H1 (cell line): Measurements from ENCODE around the gene IQCE. TPM values are rescaled to one million over a fixed set of nuclear protein-coding genes. Genes with fewer than 3 reads are reported as not detected.

Experiments
- CTCF ChIA-PET: fragments of 300-600 bp; sonication (Branson Sonifier 250); formaldehyde crosslinking; loops from one replicate; lab custom pipeline; 2021; ENCODE audit not compliant: partially characterized antibody; lab: Charles Lee
- POLR2A ChIA-PET: fragments of 300-600 bp; sonication (Branson Sonifier 250); formaldehyde crosslinking; loops from one replicate; lab custom pipeline; 2021; ENCODE audit warnings: inconsistent platforms; ENCODE audit not compliant: partially characterized antibody; lab: Charles Lee
- DNase-seq, 2 experiments: peaks; one replicate each; pipeline versions ENCODE4 v3.0.0 to v3.0.0-alpha.2; 2010 to 2022; ENCODE audit warnings: low spot score in 2 of 2, low read depth in 1 of 2, mixed read lengths in 1 of 2
- FAIRE-seq: peaks from 2 replicates; lab custom pipeline; 2011; peaks lifted over from hg19 to GRCh38; lab: Jason Lieb, UNC
- H2AFZ ChIP-seq: 2 replicates; pipeline ENCODE4 v1.8.1; 2012; ENCODE audit warnings: low read length, inconsistent platforms
- H2AK5ac ChIP-seq: 2 replicates; pipeline ENCODE4 v1.6.1; 2013; ENCODE audit warnings: low read depth, low read length
- H2BK120ac ChIP-seq: replicated peaks from 2 replicates; pipeline ENCODE3; 2013; ENCODE audit warnings: low read depth, low read length, inconsistent platforms
- H2BK12ac ChIP-seq: 2 replicates; pipeline ENCODE4 v1.6.1; 2013; ENCODE audit warnings: low read depth, low read length
- H2BK15ac ChIP-seq: 2 replicates; pipeline ENCODE4 v1.6.1; 2013; ENCODE audit warnings: low read length
- H2BK20ac ChIP-seq: 2 replicates; pipeline ENCODE4 v1.6.1; 2013; ENCODE audit warnings: low read length
- H2BK5ac ChIP-seq: 2 replicates; pipeline ENCODE4 v1.6.1; 2013; ENCODE audit warnings: low read depth, low read length
- H3K14ac ChIP-seq: 2 replicates; pipeline ENCODE4 v1.6.1; 2013; ENCODE audit warnings: inconsistent platforms; ENCODE audit not compliant: insufficient read length
- H3K18ac ChIP-seq: 2 replicates; pipeline ENCODE4 v1.6.1; 2013; ENCODE audit warnings: low read length; ENCODE audit errors: extremely low read depth
- H3K23ac ChIP-seq: 2 replicates; pipeline ENCODE4 v1.6.1; 2013; ENCODE audit warnings: inconsistent platforms; ENCODE audit not compliant: insufficient read length
- H3K23me2 ChIP-seq: 2 replicates; pipeline ENCODE4 v1.6.1; 2013; ENCODE audit warnings: low read depth, low read length
- H3K27ac ChIP-seq: 2 replicates; pipeline ENCODE4 v1.6.1; 2011; ENCODE audit warnings: low read depth, low read length, inconsistent platforms
- H3K27me3 ChIP-seq, 4 experiments: replicated peaks in 1 of 4; 1 replicate in 1 of 4; 2 replicates in 3 of 4; pipeline versions ENCODE4 v1.6.1 to v1.8.1; 2011 to 2013; ENCODE audit warnings: low read length in 3 of 4, mild to moderate bottlenecking in 3 of 4, inconsistent platforms in 2 of 4, mixed read lengths in 2 of 4, moderate library complexity in 1 of 4; ENCODE audit not compliant: control insufficient read depth in 3 of 4, insufficient read depth in 3 of 4; ENCODE audit errors: extremely low read depth in 1 of 4
- H3K36me3 ChIP-seq, 4 experiments: 2 replicates each; pipeline versions ENCODE4 v1.6.1 to v1.8.1; 2011 to 2013; ENCODE audit warnings: mild to moderate bottlenecking in 4 of 4, low read length in 3 of 4, moderate library complexity in 2 of 4, control low read depth in 1 of 4, inconsistent platforms in 1 of 4; ENCODE audit not compliant: insufficient read depth in 4 of 4, control insufficient read depth in 2 of 4
- H3K4ac ChIP-seq: replicated peaks from 2 replicates; pipeline ENCODE3; 2013; ENCODE audit warnings: low read length, low read depth, mixed read lengths, inconsistent platforms; ENCODE audit not compliant: insufficient read length
- H3K4me1 ChIP-seq, 4 experiments: replicated peaks in 1 of 4; 1 replicate in 1 of 4; 2 replicates in 3 of 4; pipeline versions ENCODE4 v1.6.1 to v1.8.1; 2011 to 2013; ENCODE audit warnings: low read length in 3 of 4, inconsistent platforms in 2 of 4, mixed read lengths in 1 of 4; ENCODE audit not compliant: insufficient read depth in 4 of 4, control insufficient read depth in 3 of 4
- H3K4me2 ChIP-seq, 2 experiments: 2 replicates each; pipeline versions ENCODE4 v1.6.1 to v1.8.1; 2011 to 2013; ENCODE audit warnings: low read depth in 2 of 2, low read length in 2 of 2, control low read depth in 1 of 2, inconsistent platforms in 1 of 2, mild to moderate bottlenecking in 1 of 2; ENCODE audit not compliant: insufficient read depth in 1 of 2
- H3K4me3 ChIP-seq, 4 experiments: fragments of 200-600, 300-600 bp in 1 of 4; sonication (generic), shearing (Covaris generic), sonication (Bioruptor Twin) in 1 of 4; 2 replicates each; pipeline versions ENCODE4 v1.5.1 to v1.8.1; 2011 to 2016; ENCODE audit warnings: low read length in 4 of 4, low read depth in 3 of 4, control low read depth in 2 of 4, inconsistent platforms in 2 of 4, mild to moderate bottlenecking in 2 of 4, mixed read lengths in 1 of 4, moderate library complexity in 1 of 4; ENCODE audit not compliant: insufficient read depth in 2 of 4; ENCODE audit errors: extremely low read depth in 1 of 4
- H3K56ac ChIP-seq: replicated peaks from 2 replicates; pipeline ENCODE3; 2013; ENCODE audit warnings: low read depth, mild to moderate bottlenecking, mixed read lengths, low read length, inconsistent platforms; ENCODE audit not compliant: insufficient read length
- H3K79me1 ChIP-seq: 2 replicates; pipeline ENCODE4 v1.6.1; 2013; ENCODE audit warnings: low read depth, low read length, control low read depth
- H3K79me2 ChIP-seq, 2 experiments: 2 replicates each; pipeline versions ENCODE4 v1.6.1 to v1.8.1; 2012 to 2013; ENCODE audit warnings: low read length in 2 of 2, mild to moderate bottlenecking in 2 of 2, inconsistent platforms in 1 of 2; ENCODE audit not compliant: insufficient read depth in 2 of 2, control insufficient read depth in 1 of 2
- H3K9ac ChIP-seq, 4 experiments: replicated peaks in 1 of 4; 1 replicate in 1 of 4; 2 replicates in 3 of 4; pipeline versions ENCODE4 v1.6.1 to v1.8.1; 2011 to 2013; ENCODE audit warnings: low read depth in 3 of 4, low read length in 3 of 4, control low read depth in 2 of 4, mild to moderate bottlenecking in 2 of 4, moderate library complexity in 2 of 4, inconsistent platforms in 1 of 4; ENCODE audit errors: extremely low read depth in 1 of 4
- H3K9me3 ChIP-seq, 2 experiments: 2 replicates each; pipeline versions ENCODE4 v1.6.1 to v1.8.1; 2012 to 2013; ENCODE audit warnings: mild to moderate bottlenecking in 2 of 2, moderate library complexity in 2 of 2, control low read depth in 1 of 2, inconsistent platforms in 1 of 2, low read depth in 1 of 2, low read length in 1 of 2, mixed read lengths in 1 of 2; ENCODE audit not compliant: insufficient read depth in 2 of 2
- H4K20me1 ChIP-seq, 2 experiments: replicated peaks in 1 of 2; 2 replicates each; pipeline versions ENCODE3 to v1.8.1; 2011 to 2013; ENCODE audit warnings: inconsistent platforms in 2 of 2, low read length in 2 of 2, mild to moderate bottlenecking in 1 of 2; ENCODE audit not compliant: insufficient read depth in 2 of 2, control insufficient read depth in 1 of 2
- H4K5ac ChIP-seq: 2 replicates; pipeline ENCODE4 v1.6.1; 2013; ENCODE audit warnings: low read length, low read depth, mixed read lengths, inconsistent platforms; ENCODE audit not compliant: insufficient read length
- H4K8ac ChIP-seq: 2 replicates; pipeline ENCODE4 v1.8.0; 2013; ENCODE audit warnings: mild to moderate bottlenecking, moderate library complexity, low read length, inconsistent platforms; ENCODE audit not compliant: insufficient read depth; ENCODE audit errors: extremely low read depth
- H4K91ac ChIP-seq: replicated peaks from 2 replicates; pipeline ENCODE3; 2013; ENCODE audit warnings: low read length, mixed read lengths, inconsistent platforms; ENCODE audit not compliant: insufficient read length
- BCL11A ChIP-seq, 2 experiments: IDR thresholded peaks; one replicate each; pipeline ENCODE4 v1.6.1; 2011; ENCODE audit warnings: low read depth in 2 of 2, low read length in 2 of 2, mild to moderate bottlenecking in 2 of 2
- CHD1 ChIP-seq: IDR thresholded peaks from 2 replicates; pipeline ENCODE4 v1.6.1; 2012; ENCODE audit warnings: low read depth, low read length, improper control_type of control experiment
- CHD2 ChIP-seq: IDR thresholded peaks from 2 replicates; pipeline ENCODE4 v1.6.1; 2012; ENCODE audit warnings: low read length, improper control_type of control experiment
- EGR1 ChIP-seq: IDR thresholded peaks from 2 replicates; pipeline ENCODE4 v1.6.1; 2011; ENCODE audit warnings: low read depth, low read length, borderline replicate concordance
- GABPA ChIP-seq: IDR thresholded peaks from 2 replicates; pipeline ENCODE4 v1.6.1; 2011; ENCODE audit warnings: mild to moderate bottlenecking, low read length, moderate library complexity, borderline replicate concordance; ENCODE audit not compliant: insufficient read depth
- JUN ChIP-seq: IDR thresholded peaks from 2 replicates; pipeline ENCODE4 v1.6.1; 2011; ENCODE audit warnings: low read depth, mild to moderate bottlenecking, improper control_type of control experiment, low read length
- NANOG ChIP-seq: IDR thresholded peaks from 2 replicates; pipeline ENCODE4 v1.6.1; 2011; ENCODE audit warnings: low read length, low read depth, mild to moderate bottlenecking, inconsistent platforms; ENCODE audit not compliant: insufficient read depth, poor library complexity, severe bottlenecking
- POLR2AphosphoS5 ChIP-seq: IDR thresholded peaks from 2 replicates; pipeline ENCODE4 v1.6.1; 2011; ENCODE audit warnings: low read depth, low read length
- POU5F1 ChIP-seq: IDR thresholded peaks from 2 replicates; pipeline ENCODE4 v1.6.1; 2011; ENCODE audit warnings: low read depth, mild to moderate bottlenecking, low read length, moderate library complexity
- RNF2 ChIP-seq: fragments of 200-900, 300-1000 bp; sonication (generic); IDR thresholded peaks from 2 replicates; pipeline ENCODE4 v1.7.1; 2016; ENCODE audit warnings: borderline replicate concordance, low read depth, mild to moderate bottlenecking, antibody characterized with exemption, low read length; ENCODE audit not compliant: poor library complexity, severe bottlenecking; ENCODE audit errors: missing control alignments
- ZNF274 ChIP-seq: IDR thresholded peaks from 2 replicates; pipeline ENCODE4 v1.7.0; 2012; ENCODE audit warnings: low read length, borderline replicate concordance; ENCODE audit errors: extremely low read depth
- WGBS, 2 experiments: shearing (Covaris generic) in 1 of 2; methylation state at CpG; one replicate each; pipeline versions ENCODE4 v1.1.6 to v1.1.7; 2013 to 2015; ENCODE audit warnings: low lambda C conversion rate in 2 of 2, mixed read lengths in 2 of 2, inconsistent platforms in 1 of 2, low coverage in 1 of 2, missing lambda C conversion rate in 1 of 2; ENCODE audit not compliant: insufficient replicate concordance in 2 of 2, insufficient coverage in 1 of 2, insufficient read length in 1 of 2; ENCODE audit errors: extremely low coverage in 1 of 2, missing lambda C conversion rate in 1 of 2; 5-methylcytosine and 5-hydroxymethylcytosine counted together
- polyA plus RNA-seq, 7 experiments: library from polyadenylated mRNA; depleted of rRNA in 3 of 7; stranded (reverse) in 5 of 7; unstranded in 2 of 7; fragments of >200 nt in 5 of 7; fragments of 200-250 nt in 2 of 7; gene quantifications; 1 replicate in 5 of 7; 2 replicates in 1 of 7; 4 replicates in 1 of 7; pipeline versions ENCODE4 v1.2.1 to v1.2.3, GENCODE V29; 2011 to 2013; ENCODE audit warnings: missing spikeins in 2 of 7, mixed read lengths in 2 of 7
- total RNA-seq: library from RNA; stranded (reverse); fragmentation: NEBNext Ultra II Directional; extraction: Animal tissue kit (Norgen Biotek cat#: 25700); gene quantifications from 2 replicates; pipeline ENCODE4 v1.2.1, GENCODE V29; 2021

IQCE gene
- total and polyA plus RNA-seq, 2 of the 8 experiments (the other 6 are each of a cell fraction or from before 2014, with no cell fraction given): 2.2 to 4.9 TPM

- Histone ChIP-seq H2BK120ac (no peak overlapping the region), H3K18ac (peak overlapping the region; percentile 71), H2BK12ac (peak overlapping the region; percentile 43; the same call in 1 of the 2 replicates), H3K4me3 (peak overlapping the region in 2 of 4 experiments; percentile 4 to 73; a peak in 5 of 8 replicates), H2BK5ac (peak overlapping the region; percentile 99; the same call in 1 of the 2 replicates), H3K27me3 (peaks cover 0 to 22% (median 12%) of the 10 kb centered on the region in 4 experiments; a peak in 6 of 7 replicates), H4K20me1 (peaks cover 15 to 28% of the 10 kb centered on the region in 2 experiments), H2AK5ac (no peak overlapping the region), H4K8ac (no peak overlapping the region), H3K4me1 (peaks cover 3 to 65% (median 57%) of the 10 kb centered on the region in 4 experiments), H3K23me2 (peaks cover 21% of the 10 kb centered on the region), H3K9ac (no peak overlapping the region), H3K23ac (no peak overlapping the region)
- TF ChIP-seq RNF2 (no peak), ZNF274 (no peak), NANOG (no peak), CHD1 (no peak), POU5F1 (no peak), CHD2 (no peak), GABPA (no peak), POLR2AphosphoS5 (no peak), BCL11A (IDR thresholded peaks at IDR 0.05; ENCODE audit: low read depth in 2 of 2, low read length in 2 of 2) (no peak), JUN (no peak), EGR1 (no peak)
- TF ChIP-seq, all 59 proteins: peak for 0
- Histone ChIP-seq H3K79me1 (no peaks in the 10 kb centered on the region; the same call in 1 of the 2 replicates), H2BK15ac (0 out of 2 replicates have a peak overlapping the region, but pooled peaks have one; percentile 16), H2BK20ac (no peak overlapping the region), H4K91ac (no peak overlapping the region), H4K5ac (no peak overlapping the region), H2AFZ (no peak overlapping the region), H3K56ac (no peak overlapping the region), H3K14ac (no peak overlapping the region), H3K4me2 (peak overlapping the region; percentile 85 to 88), H3K36me3 (peaks cover 4 to 20% (median 12%) of the 10 kb centered on the region in 4 experiments; a peak in 6 of 8 replicates), H3K27ac (no peak overlapping the region), H3K4ac (no peak overlapping the region), H3K79me2 (peaks cover 0 to 20% of the 10 kb centered on the region in 2 experiments; a peak in 3 of 4 replicates), H3K9me3 (no peaks in the 10 kb centered on the region)
- 35% methylated on average over 12 of the region's 17 CpGs; no CpG with 5 or more reads in 1 of the 2 experiments for whole genome bisulfite sequencing, 2 experiments
- ChIA-PET POLR2A (interaction anchor here (0.8 to 1.7 kb wide), 4 partner anchors 21 to 54 kb away, joined by 3 to 4 read pairs (median 4); no protein-coding TSS in a partner anchor), CTCF (interaction anchor here (0.6 to 6.9 kb wide), 7 partner anchors 23 to 1409 kb away, joined by 3 to 42 read pairs (median 4); no protein-coding TSS in a partner anchor)
- DNase-seq: no peak
- no peak for FAIRE-seq
These were observed 36.7 kb upstream of the IQCE start for GRCh38 chr7:2521952-2522591.
